IPS-20b (cell line): ENCODE data around the gene PCDH15.

Experiments
- H3K27ac ChIP-seq: one replicate; pipeline ENCODE4 v1.5.1; 2013; ENCODE audit warnings: low read length
- H3K27me3 ChIP-seq: 2 replicates; pipeline ENCODE4 v1.6.1; 2013; ENCODE audit warnings: mild to moderate bottlenecking, low read length, inconsistent platforms; ENCODE audit not compliant: insufficient read depth
- H3K36me3 ChIP-seq: 2 replicates; pipeline ENCODE4 v1.6.1; 2013; ENCODE audit warnings: low read depth, mild to moderate bottlenecking, inconsistent platforms, low read length, moderate library complexity; ENCODE audit not compliant: insufficient read depth
- H3K4me1 ChIP-seq: 2 replicates; pipeline ENCODE4 v1.6.1; 2013; ENCODE audit warnings: mild to moderate bottlenecking, control low read depth, inconsistent platforms, low read length, moderate library complexity; ENCODE audit not compliant: insufficient read depth
- H3K4me3 ChIP-seq: 2 replicates; pipeline ENCODE4 v1.5.1; 2013; ENCODE audit warnings: mild to moderate bottlenecking, low read length, inconsistent platforms
- H3K9ac ChIP-seq: 2 replicates; pipeline ENCODE4 v1.6.1; 2013; ENCODE audit warnings: low read depth, mild to moderate bottlenecking, inconsistent platforms, low read length, moderate library complexity
- H3K9me3 ChIP-seq: 2 replicates; pipeline ENCODE4 v1.6.1; 2013; ENCODE audit warnings: mild to moderate bottlenecking, low read depth, low read length, inconsistent platforms; ENCODE audit not compliant: insufficient read depth

PCDH15 gene

DNA sequence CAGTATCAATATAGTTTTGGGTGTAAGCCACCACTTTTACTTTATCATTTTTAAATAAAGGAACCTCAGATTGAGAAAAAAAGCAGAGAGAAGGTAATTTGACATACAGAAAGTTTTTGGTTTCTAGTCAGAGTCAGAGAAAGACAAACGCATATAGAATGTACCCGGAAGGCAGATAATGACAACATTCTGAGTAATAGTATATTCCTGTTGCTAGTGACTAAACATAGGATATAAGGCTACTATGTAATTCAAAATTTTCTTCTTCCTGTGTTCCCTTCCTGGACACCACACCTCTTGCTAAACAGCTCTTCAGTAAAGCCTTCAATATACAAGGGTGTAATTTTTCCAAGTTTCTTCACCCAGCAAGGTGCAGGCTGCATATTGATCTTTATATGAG is 597.6 kb downstream of the PCDH15 start:
- Histone ChIP-seq H3K9ac (no peak overlapping the region), H3K4me1 (no peaks in the 10 kb centered on the region), H3K4me3 (no peak overlapping the region), H3K9me3 (no peaks in the 10 kb centered on the region), H3K27ac (no peak overlapping the region), H3K36me3 (no peaks in the 10 kb centered on the region), H3K27me3 (no peaks in the 10 kb centered on the region)

DNA sequence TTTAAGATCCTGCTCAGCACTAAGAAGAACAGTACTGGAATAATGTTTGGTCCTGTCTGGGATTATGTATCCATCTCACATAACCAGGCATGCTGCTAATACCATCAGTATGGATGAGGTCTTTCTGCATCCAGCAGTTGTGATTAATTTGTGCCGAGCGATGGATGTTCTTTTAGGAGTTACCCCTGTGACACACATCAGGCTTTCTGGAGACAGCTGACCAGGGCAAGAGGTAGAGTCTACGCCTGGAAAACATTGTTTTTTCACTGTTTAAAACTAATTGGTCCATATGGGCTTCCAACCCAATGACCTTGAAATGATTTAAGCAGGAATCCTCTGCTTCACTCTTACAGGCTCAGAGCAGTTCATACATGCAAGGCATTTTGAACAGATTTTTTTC is 603.0 kb downstream of the PCDH15 start:
- H3K9ac ChIP-seq, result no peak overlapping the region
- H3K27me3 ChIP-seq, result no peaks in the 10 kb centered on the region
- H3K36me3 ChIP-seq, result no peaks in the 10 kb centered on the region
- no peak overlapping the region for H3K27ac ChIP-seq
- no peaks in the 10 kb centered on the region for H3K9me3 ChIP-seq
- no peaks in the 10 kb centered on the region for H3K4me1 ChIP-seq
- H3K4me3 ChIP-seq, result no peak overlapping the region

DNA sequence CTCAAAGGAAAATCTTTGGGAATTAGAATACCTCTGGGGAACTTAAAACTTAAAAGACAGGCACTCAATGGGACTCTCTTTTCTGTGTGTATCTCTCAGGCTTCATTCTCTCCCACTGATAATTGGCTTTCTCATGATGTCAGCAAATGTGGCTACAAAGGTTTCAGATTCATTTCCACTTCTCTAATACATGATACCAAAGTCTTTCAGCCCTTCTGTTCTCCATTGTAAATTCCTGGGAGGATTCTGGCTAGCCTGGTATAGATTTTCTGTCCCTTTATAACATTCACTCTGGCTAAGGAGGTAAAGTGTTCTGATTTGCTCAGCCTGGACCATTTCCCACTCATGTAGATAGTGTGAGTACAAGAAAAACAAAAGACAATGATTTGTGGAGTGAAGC is 606.2 kb downstream of the PCDH15 start:
- no peak overlapping the region for H3K27ac ChIP-seq
- no peaks in the 10 kb centered on the region for H3K9me3 ChIP-seq
- no peak overlapping the region for H3K4me3 ChIP-seq
- H3K36me3 ChIP-seq, result no peaks in the 10 kb centered on the region
- H3K27me3 ChIP-seq, result no peaks in the 10 kb centered on the region
- H3K4me1 ChIP-seq, result no peaks in the 10 kb centered on the region
- H3K9ac ChIP-seq, result no peak overlapping the region

DNA sequence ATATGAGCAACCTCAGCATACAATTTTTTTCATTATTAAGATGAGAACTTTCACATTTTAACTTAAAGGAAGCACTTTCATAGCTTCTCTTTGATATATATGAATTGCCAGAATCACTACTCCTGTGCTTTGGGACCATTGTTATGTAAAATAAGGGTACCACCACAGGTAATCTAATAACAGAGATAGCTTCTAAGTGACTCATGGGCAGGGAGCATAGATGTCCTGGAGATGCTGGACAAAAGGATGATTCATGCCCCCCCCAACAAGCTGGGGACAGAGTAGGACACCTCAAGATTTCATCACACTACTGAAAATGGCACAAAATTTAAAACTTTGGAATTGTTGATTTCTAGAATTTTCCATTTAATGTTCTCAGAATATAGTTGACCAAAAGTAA is 641.1 kb downstream of the PCDH15 start:
- H3K4me1 ChIP-seq, result no peaks in the 10 kb centered on the region
- H3K27ac ChIP-seq, result no peak overlapping the region
- no peak overlapping the region for H3K9ac ChIP-seq
- no peak overlapping the region for H3K4me3 ChIP-seq
- H3K36me3 ChIP-seq, result no peaks in the 10 kb centered on the region
- H3K27me3 ChIP-seq, result no peaks in the 10 kb centered on the region
- no peaks in the 10 kb centered on the region; the same call in 1 of the 2 replicates for H3K9me3 ChIP-seq

DNA sequence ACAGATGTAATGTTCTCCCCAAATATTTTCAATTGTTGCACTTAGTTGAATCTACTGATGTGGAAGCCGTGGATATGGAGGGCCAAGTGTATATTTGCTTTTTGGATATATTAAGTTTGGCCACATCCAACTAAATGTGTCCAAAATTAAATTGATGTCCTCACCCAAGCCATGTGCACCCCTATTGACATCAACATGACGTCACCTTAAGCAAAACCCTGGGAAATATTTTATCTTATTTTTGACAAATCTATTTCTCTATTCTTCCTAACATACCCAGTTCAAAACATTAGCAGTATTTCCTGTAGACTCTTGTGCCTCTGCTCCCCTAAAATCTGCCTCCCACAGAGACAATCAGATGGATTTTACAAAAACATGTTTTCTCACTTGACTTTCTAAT is 652.5 kb downstream of the PCDH15 start:
- H3K36me3 ChIP-seq, result no peaks in the 10 kb centered on the region

DNA sequence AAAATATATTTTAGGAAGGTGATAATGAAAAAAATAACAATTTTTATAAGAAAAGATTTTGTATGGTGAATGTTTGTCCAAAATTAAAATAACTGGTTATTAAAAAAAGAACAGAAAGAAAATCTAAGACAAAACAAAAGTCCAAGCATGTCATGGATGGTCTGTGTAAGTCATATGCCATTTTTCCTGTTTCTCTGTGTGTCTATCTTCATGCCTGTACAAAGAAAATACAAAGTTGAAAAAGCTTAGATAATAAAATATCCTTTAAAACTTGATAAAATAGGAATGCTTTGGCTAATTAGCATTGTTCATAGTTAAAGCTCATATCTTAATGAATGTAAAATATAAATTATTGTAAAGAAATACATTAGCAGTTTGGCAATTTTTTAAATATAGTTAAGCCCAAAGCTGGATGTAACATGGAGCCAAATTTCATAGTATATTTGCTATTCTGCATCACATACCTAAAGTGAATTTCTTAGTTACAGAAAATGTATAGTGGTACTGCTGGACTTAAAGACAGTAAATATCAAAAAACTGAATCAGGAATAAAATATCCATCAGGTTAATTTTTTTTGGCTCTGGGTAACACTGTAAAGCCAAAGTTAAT is 661.1 kb downstream of the PCDH15 start:
- no peak overlapping the region for H3K27ac ChIP-seq
- H3K4me1 ChIP-seq, result no peaks in the 10 kb centered on the region
- H3K27me3 ChIP-seq, result no peaks in the 10 kb centered on the region
- H3K4me3 ChIP-seq, result no peak overlapping the region
- no peaks in the 10 kb centered on the region for H3K36me3 ChIP-seq
- peaks cover 66% of the 10 kb centered on the region for H3K9me3 ChIP-seq
- H3K9ac ChIP-seq, result no peak overlapping the region

More for the DNA sequence above, 652.5 kb downstream of the PCDH15 start:
- Histone ChIP-seq H3K4me3 (no peak overlapping the region), H3K4me1 (no peaks in the 10 kb centered on the region), H3K9ac (no peak overlapping the region), H3K27me3 (no peaks in the 10 kb centered on the region), H3K27ac (no peak overlapping the region), H3K9me3 (peaks cover 14% of the 10 kb centered on the region)

DNA sequence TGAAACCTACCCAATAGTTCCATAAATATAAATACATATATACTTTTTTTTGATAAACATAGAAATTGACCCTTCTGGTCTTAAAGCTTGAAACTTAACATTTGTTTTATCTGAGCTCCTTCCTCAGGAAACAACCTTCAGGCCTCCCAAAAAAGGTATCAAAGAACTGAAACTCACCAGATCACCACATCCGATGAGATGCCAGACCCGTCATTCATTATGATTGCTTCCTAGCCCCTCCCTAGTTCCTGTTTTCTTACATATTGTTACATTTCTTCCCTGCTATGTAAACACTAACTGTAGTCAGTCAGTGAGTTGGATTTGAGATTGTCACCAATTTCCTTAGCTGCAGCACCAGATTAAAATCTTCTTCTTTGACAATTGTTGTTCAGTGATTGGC is 663.6 kb downstream of the PCDH15 start:
- peaks cover 57% of the 10 kb centered on the region for H3K9me3 ChIP-seq
- no peak overlapping the region for H3K27ac ChIP-seq
- H3K4me3 ChIP-seq, result no peak overlapping the region
- no peak overlapping the region for H3K9ac ChIP-seq
- H3K4me1 ChIP-seq, result no peaks in the 10 kb centered on the region
- H3K27me3 ChIP-seq, result no peaks in the 10 kb centered on the region
- H3K36me3 ChIP-seq, result no peaks in the 10 kb centered on the region

DNA sequence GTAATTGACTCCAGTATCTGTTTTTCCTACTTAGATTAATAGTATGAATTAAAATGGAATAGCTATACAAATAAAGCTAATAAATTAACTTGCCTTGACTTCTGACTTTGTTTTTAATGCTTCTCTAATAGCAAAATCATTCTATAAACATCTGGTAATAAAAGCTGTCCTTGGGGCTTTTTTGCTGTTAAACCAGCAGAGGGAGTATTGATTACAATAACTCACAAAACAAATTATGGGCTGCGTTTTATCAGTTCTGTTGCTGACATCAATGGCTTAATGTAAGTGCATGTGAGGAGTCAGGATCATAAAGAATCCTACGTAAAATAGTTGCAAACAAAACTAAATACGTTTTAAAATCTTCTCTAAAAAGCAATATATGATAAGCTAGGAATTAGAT is 667.8 kb downstream of the PCDH15 start:
- Histone ChIP-seq H3K9ac (no peak overlapping the region), H3K27ac (no peak overlapping the region), H3K4me1 (no peaks in the 10 kb centered on the region), H3K27me3 (no peaks in the 10 kb centered on the region), H3K36me3 (no peaks in the 10 kb centered on the region), H3K4me3 (no peak overlapping the region), H3K9me3 (peaks cover 16% of the 10 kb centered on the region)

DNA sequence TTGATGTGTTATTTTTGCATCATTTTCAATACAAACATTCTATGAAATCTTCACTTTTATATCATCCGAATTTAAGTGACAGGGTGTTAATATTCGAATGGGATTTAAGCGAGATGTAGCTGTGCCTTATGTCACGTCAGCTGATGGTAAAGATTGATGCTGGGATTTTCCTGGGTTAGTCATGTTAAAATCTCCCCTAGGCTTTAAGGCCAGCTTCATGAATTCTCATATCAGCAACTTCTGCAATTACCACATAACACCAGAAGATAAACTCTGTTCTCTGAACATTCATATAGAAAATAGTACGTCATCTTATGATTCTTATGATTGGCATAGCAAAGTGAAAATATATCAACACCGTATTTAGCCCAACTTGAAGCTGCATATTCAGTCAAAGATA is 669.2 kb downstream of the PCDH15 start:
- Histone ChIP-seq H3K27me3 (no peaks in the 10 kb centered on the region), H3K4me1 (no peaks in the 10 kb centered on the region), H3K27ac (no peak overlapping the region), H3K9ac (no peak overlapping the region), H3K4me3 (no peak overlapping the region), H3K36me3 (no peaks in the 10 kb centered on the region), H3K9me3 (peaks cover 4% of the 10 kb centered on the region; the same call in 1 of the 2 replicates)

DNA sequence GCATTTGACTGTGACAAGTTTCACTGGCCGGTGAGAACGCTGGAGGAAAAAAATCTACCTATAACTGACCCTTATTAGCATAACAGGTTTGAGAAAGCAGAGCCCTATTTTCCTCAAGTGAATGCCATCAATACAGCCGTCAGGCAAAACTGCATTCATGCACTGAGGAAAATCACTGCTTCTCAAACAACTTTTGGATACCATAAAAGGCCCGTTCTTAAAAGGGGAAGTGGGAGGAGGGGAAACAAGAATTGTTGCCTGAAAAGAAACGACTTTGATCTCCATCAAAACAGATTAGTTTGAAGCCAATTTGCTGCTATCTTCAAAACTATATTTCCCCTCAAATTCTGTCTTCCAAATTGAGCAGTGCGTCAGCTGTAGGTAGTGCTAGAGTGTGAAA is 670.6 kb downstream of the PCDH15 start:
- H3K4me1 ChIP-seq, result no peaks in the 10 kb centered on the region
- no peaks in the 10 kb centered on the region for H3K9me3 ChIP-seq
- H3K27ac ChIP-seq, result no peak overlapping the region
- no peak overlapping the region for H3K4me3 ChIP-seq
- H3K9ac ChIP-seq, result no peak overlapping the region
- H3K36me3 ChIP-seq, result no peaks in the 10 kb centered on the region
- no peaks in the 10 kb centered on the region for H3K27me3 ChIP-seq

DNA sequence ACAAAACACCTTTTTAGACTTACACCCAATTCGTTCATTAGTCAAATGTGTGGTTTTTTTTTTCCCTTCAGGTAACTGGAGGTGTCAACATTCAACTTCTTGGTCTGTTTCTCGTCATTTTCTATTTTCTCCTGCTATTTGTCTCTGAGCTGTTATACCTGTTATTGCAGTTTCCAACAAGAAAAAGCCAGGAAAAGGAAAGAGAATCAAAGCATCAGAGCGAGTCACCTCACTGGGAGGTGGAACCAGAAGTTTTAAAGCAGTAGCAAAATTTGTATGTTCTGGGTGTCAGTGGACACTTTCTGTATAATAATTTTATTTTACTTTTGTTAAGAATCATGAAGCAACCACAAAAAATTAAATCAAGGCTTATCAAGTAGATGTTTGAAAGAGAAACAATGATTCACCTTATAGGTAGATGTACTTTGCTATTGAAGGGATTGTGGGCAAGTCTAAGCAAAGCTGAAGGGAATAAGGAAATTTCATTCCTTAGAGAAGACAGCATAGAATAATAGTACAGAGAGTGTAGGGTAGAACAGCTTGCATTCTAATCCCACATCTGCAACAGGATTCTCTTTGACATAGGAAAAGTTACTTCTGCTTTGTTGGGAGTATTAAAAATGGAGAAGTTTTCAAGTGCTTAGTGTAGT is 675.8 kb downstream of the PCDH15 start:
- Histone ChIP-seq H3K9ac (no peak overlapping the region), H3K27ac (no peak overlapping the region), H3K36me3 (no peaks in the 10 kb centered on the region), H3K27me3 (no peaks in the 10 kb centered on the region), H3K9me3 (no peaks in the 10 kb centered on the region), H3K4me1 (no peaks in the 10 kb centered on the region), H3K4me3 (no peak overlapping the region)

DNA sequence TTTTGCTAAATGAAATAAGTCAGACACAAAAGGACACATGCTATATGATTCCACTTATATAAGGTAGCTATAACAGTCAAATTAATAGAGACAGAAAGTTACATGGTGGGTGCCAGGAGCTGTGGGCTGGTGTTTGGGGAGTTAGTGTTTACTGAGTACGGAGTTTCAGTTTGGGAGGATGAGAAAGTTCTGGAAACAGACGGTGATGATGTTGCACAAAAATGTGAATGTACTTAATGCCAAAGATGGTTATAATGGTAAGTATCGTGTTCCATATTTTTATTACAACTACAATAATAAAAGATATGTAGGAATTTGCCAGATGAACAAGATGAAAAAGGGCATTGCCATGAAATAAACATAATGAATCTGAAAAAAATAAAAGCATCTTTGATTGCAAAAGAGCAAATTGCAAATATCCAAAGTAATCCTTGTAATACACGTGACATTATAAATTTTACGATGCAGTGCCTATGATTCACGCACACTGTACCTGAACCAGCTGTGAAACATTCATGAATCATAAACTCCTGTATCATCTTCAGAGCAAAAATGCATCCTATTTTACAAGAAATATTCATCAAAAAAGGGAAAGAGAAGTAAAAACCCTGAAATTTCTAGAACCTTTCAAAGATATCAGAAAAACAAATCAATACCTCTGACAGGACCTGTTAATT is 676.7 kb downstream of the PCDH15 start:
- H3K4me1 ChIP-seq, result no peaks in the 10 kb centered on the region
- H3K27ac ChIP-seq, result no peak overlapping the region
- H3K36me3 ChIP-seq, result no peaks in the 10 kb centered on the region
- H3K4me3 ChIP-seq, result no peak overlapping the region
- no peaks in the 10 kb centered on the region for H3K9me3 ChIP-seq
- H3K9ac ChIP-seq, result no peak overlapping the region
- H3K27me3 ChIP-seq, result no peaks in the 10 kb centered on the region
